Measurements from ENCODE around the gene MROH8.

The MROH8 gene

DNA sequence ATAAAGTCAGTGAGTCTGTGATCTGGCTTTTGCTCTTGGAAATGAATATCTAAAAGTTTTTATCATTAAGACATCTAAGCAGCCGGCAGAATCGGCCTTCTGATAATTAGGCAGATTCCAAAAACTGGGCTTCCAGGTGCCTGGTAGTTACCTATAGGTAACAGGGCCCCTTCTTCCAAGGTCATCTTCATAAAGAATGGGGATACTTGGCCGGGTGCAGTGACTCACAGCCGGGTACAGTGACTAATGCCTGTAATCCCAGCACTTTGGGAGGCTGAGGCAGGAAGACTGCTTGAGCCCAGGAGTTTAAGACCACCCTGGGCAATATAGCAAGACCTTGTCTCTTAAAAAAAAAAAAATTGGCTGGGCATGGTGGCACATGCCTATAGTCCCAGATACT, 70.7 kb downstream of the MROH8 start:
- Histone ChIP-seq H3K4me3 (ENCODE audit: low read depth, low read length) (no peak overlapping the region), H3K36me3 (ENCODE audit: control insufficient read depth in 2 of 2, insufficient read depth in 1 of 2, low read length in 2 of 2) (no peaks in the 10 kb centered on the region), H3K4me1 (ENCODE audit: control insufficient read depth, insufficient read depth, low read length) (no peaks in the 10 kb centered on the region), H3K9me3 (ENCODE audit: control insufficient read depth, insufficient read depth, low read depth, low read length) (no peaks in the 10 kb centered on the region), H3K27ac (ENCODE audit: extremely low read depth, low read depth, low read length) (no peak overlapping the region)
- ChIA-PET POLR2A (no interaction called here), CTCF (no interaction called here)
- TF ChIP-seq, protein P1, sequence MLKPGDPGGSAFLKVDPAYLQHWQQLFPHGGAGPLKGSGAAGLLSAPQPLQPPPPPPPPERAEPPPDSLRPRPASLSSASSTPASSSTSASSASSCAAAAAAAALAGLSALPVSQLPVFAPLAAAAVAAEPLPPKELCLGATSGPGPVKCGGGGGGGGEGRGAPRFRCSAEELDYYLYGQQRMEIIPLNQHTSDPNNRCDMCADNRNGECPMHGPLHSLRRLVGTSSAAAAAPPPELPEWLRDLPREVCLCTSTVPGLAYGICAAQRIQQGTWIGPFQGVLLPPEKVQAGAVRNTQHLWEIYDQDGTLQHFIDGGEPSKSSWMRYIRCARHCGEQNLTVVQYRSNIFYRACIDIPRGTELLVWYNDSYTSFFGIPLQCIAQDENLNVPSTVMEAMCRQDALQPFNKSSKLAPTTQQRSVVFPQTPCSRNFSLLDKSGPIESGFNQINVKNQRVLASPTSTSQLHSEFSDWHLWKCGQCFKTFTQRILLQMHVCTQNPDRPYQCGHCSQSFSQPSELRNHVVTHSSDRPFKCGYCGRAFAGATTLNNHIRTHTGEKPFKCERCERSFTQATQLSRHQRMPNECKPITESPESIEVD (tag by site-specific recombination; IDR thresholded peaks at IDR 0.05): no peak
- TF ChIP-seq ZNF223 (tag by site-specific recombination; IDR thresholded peaks at IDR 0.05) (no peak), ZNF600 (tag by site-specific recombination; IDR thresholded peaks at IDR 0.05) (no peak), ZNF19 (tag by site-specific recombination; IDR thresholded peaks at IDR 0.05; ENCODE audit: low read depth) (no peak), ZNF596 (tag by site-specific recombination; IDR thresholded peaks at IDR 0.05) (no peak), ZNF747 (tag by site-specific recombination; IDR thresholded peaks at IDR 0.05) (no peak), ZNF169 (tag by site-specific recombination; IDR thresholded peaks at IDR 0.05) (no peak), BCL11B (tag by site-specific recombination; IDR thresholded peaks at IDR 0.05; ENCODE audit: low read depth) (no peak), ZNF214 (tag by site-specific recombination; IDR thresholded peaks at IDR 0.05; ENCODE audit: borderline replicate concordance) (no peak), ZNF791 (tag by site-specific recombination; IDR thresholded peaks at IDR 0.05) (no peak), ZNF324 (tag by site-specific recombination; IDR thresholded peaks at IDR 0.05) (no peak), ZNF2 (tag by site-specific recombination; IDR thresholded peaks at IDR 0.05) (no peak), ZNF707 (tag by site-specific recombination; IDR thresholded peaks at IDR 0.05) (no peak), ZNF138 (tag by site-specific recombination; IDR thresholded peaks at IDR 0.05; ENCODE audit: borderline replicate concordance) (no peak), ZNF621 (tag by site-specific recombination; IDR thresholded peaks at IDR 0.05) (no peak), REPIN1 (tag by site-specific recombination; IDR thresholded peaks at IDR 0.05; ENCODE audit: low read depth) (no peak)
- TF ChIP-seq, protein P2, sequence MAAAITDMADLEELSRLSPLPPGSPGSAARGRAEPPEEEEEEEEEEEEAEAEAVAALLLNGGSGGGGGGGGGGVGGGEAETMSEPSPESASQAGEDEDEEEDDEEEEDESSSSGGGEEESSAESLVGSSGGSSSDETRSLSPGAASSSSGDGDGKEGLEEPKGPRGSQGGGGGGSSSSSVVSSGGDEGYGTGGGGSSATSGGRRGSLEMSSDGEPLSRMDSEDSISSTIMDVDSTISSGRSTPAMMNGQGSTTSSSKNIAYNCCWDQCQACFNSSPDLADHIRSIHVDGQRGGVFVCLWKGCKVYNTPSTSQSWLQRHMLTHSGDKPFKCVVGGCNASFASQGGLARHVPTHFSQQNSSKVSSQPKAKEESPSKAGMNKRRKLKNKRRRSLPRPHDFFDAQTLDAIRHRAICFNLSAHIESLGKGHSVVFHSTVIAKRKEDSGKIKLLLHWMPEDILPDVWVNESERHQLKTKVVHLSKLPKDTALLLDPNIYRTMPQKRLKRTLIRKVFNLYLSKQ (tag by site-specific recombination; IDR thresholded peaks at IDR 0.05; ENCODE audit: borderline replicate concordance): no peak
- TF ChIP-seq, protein P3, sequence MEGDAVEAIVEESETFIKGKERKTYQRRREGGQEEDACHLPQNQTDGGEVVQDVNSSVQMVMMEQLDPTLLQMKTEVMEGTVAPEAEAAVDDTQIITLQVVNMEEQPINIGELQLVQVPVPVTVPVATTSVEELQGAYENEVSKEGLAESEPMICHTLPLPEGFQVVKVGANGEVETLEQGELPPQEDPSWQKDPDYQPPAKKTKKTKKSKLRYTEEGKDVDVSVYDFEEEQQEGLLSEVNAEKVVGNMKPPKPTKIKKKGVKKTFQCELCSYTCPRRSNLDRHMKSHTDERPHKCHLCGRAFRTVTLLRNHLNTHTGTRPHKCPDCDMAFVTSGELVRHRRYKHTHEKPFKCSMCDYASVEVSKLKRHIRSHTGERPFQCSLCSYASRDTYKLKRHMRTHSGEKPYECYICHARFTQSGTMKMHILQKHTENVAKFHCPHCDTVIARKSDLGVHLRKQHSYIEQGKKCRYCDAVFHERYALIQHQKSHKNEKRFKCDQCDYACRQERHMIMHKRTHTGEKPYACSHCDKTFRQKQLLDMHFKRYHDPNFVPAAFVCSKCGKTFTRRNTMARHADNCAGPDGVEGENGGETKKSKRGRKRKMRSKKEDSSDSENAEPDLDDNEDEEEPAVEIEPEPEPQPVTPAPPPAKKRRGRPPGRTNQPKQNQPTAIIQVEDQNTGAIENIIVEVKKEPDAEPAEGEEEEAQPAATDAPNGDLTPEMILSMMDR (tag by site-specific recombination; IDR thresholded peaks at IDR 0.05): no peak
- TF ChIP-seq, protein P4, sequence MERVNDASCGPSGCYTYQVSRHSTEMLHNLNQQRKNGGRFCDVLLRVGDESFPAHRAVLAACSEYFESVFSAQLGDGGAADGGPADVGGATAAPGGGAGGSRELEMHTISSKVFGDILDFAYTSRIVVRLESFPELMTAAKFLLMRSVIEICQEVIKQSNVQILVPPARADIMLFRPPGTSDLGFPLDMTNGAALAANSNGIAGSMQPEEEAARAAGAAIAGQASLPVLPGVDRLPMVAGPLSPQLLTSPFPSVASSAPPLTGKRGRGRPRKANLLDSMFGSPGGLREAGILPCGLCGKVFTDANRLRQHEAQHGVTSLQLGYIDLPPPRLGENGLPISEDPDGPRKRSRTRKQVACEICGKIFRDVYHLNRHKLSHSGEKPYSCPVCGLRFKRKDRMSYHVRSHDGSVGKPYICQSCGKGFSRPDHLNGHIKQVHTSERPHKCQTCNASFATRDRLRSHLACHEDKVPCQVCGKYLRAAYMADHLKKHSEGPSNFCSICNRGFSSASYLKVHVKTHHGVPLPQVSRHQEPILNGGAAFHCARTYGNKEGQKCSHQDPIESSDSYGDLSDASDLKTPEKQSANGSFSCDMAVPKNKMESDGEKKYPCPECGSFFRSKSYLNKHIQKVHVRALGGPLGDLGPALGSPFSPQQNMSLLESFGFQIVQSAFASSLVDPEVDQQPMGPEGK (tag by site-specific recombination; IDR thresholded peaks at IDR 0.05): no peak
- TF ChIP-seq, protein P5, sequence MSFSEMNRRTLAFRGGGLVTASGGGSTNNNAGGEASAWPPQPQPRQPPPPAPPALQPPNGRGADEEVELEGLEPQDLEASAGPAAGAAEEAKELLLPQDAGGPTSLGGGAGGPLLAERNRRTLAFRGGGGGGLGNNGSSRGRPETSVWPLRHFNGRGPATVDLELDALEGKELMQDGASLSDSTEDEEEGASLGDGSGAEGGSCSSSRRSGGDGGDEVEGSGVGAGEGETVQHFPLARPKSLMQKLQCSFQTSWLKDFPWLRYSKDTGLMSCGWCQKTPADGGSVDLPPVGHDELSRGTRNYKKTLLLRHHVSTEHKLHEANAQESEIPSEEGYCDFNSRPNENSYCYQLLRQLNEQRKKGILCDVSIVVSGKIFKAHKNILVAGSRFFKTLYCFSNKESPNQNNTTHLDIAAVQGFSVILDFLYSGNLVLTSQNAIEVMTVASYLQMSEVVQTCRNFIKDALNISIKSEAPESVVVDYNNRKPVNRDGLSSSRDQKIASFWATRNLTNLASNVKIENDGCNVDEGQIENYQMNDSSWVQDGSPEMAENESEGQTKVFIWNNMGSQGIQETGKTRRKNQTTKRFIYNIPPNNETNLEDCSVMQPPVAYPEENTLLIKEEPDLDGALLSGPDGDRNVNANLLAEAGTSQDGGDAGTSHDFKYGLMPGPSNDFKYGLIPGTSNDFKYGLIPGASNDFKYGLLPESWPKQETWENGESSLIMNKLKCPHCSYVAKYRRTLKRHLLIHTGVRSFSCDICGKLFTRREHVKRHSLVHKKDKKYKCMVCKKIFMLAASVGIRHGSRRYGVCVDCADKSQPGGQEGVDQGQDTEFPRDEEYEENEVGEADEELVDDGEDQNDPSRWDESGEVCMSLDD (tag by site-specific recombination; IDR thresholded peaks at IDR 0.05): no peak
